Endodermal cell (in vitro differentiated cells): ENCODE data around the gene ANO3. TPM values are rescaled to one million over a fixed set of nuclear protein-coding genes. Genes with fewer than 3 reads are reported as not detected.

Experiments used
- DNase-seq: peaks from one replicate; pipeline ENCODE4 v3.0.0-alpha.2; 2017
- H3K27ac ChIP-seq: 2 replicates; pipeline ENCODE4 v1.5.1; 2013; ENCODE audit warnings: mild to moderate bottlenecking, low read depth, low read length, moderate library complexity
- H3K27me3 ChIP-seq: 2 replicates; pipeline ENCODE4 v1.6.1; 2013; ENCODE audit warnings: mild to moderate bottlenecking, low read length, moderate library complexity; ENCODE audit not compliant: insufficient read depth, control insufficient read depth, poor library complexity, severe bottlenecking
- H3K36me3 ChIP-seq: 2 replicates; pipeline ENCODE4 v1.7.0; 2013; ENCODE audit warnings: mild to moderate bottlenecking, low read length, moderate library complexity; ENCODE audit not compliant: control insufficient read depth, insufficient read depth
- H3K4me1 ChIP-seq: one replicate; pipeline ENCODE4 v1.7.0; 2013; ENCODE audit warnings: low read length; ENCODE audit not compliant: control insufficient read depth, insufficient read depth
- H3K4me3 ChIP-seq: 2 replicates; pipeline ENCODE4 v1.5.1; 2013; ENCODE audit warnings: mild to moderate bottlenecking, low read length, moderate library complexity
- H3K9ac ChIP-seq: 2 replicates; pipeline ENCODE4 v1.6.1; 2013; ENCODE audit warnings: mild to moderate bottlenecking, low read length, moderate library complexity; ENCODE audit not compliant: poor library complexity, severe bottlenecking; ENCODE audit errors: extremely low read depth
- H3K9me3 ChIP-seq: 2 replicates; pipeline ENCODE4 v1.6.1; 2013; ENCODE audit warnings: mild to moderate bottlenecking, low read length, moderate library complexity; ENCODE audit not compliant: control insufficient read depth
- H3K27ac Mint-ChIP-seq: 2 replicates; pipeline ENCODE4 v1.8.0; 2020; ENCODE audit warnings: mixed read lengths
- H3K27me3 Mint-ChIP-seq: 2 replicates; pipeline ENCODE4 v1.8.0; 2021; ENCODE audit warnings: mild to moderate bottlenecking, mixed read lengths; ENCODE audit not compliant: insufficient read depth
- H3K36me3 Mint-ChIP-seq: 2 replicates; pipeline ENCODE4 v1.8.0; 2020; ENCODE audit warnings: low read depth, mixed read lengths
- H3K4me1 Mint-ChIP-seq: 2 replicates; pipeline ENCODE4 v1.8.0; 2020; ENCODE audit warnings: mixed read lengths
- H3K4me3 Mint-ChIP-seq: 2 replicates; pipeline ENCODE4 v1.8.0; 2020; ENCODE audit warnings: mild to moderate bottlenecking, moderate library complexity, mixed read lengths
- H3K9me3 Mint-ChIP-seq: 2 replicates; pipeline ENCODE4 v1.8.0; 2020; ENCODE audit warnings: mild to moderate bottlenecking, mixed read lengths
- WGBS, 2 experiments: methylation state at CpG; one replicate each; pipeline versions ENCODE4 v1.1.5 to v1.1.7; 2013; ENCODE audit warnings: missing lambda C conversion rate in 2 of 2, mixed read lengths in 1 of 2; ENCODE audit not compliant: insufficient coverage in 1 of 2, insufficient read length in 1 of 2; 5-methylcytosine and 5-hydroxymethylcytosine counted together
- total RNA-seq, 2 donors: library from RNA; stranded (reverse); fragmentation: NEBNext Ultra II Directional in 1 of 2; extraction: Animal tissue kit (Norgen Biotek cat#: 25700) in 1 of 2; gene quantifications; 2 replicates in 1 of 2; 3 replicates in 1 of 2; pipeline ENCODE4 v1.2.1, GENCODE V29; 2021
- TF ChIP-seq, protein P1 (sequence below): fragments of 200-600 bp; sonication (generic); conservative IDR thresholded peaks from 2 replicates; pipeline ENCODE4 v1.5.0; 2021; ENCODE audit warnings: antibody characterized with exemption, mild to moderate bottlenecking

ANO3 gene
- total RNA-seq, 2 donors from 2014 or later, result not detected

DNA sequence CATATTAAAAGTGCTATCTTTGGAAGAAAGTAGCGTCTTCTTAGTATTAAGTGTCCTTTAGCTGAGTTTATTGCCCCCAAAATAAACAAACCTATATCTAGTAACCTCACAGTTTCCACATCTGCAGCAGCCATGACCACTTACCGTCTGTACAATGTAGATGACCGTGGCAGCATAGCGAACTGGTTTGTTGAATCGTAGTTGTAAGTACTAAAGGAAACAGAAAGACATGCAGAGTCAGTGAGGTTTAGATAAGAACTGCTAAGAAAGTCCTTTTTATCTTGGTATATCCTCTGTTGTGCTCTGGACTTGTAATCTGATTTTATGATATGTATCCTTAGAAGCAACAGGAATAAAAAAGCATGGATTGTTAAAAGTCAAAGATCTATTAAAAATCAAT, 380.6 kb downstream of the ANO3 start:
- 57 to 80% methylated on average over 1 to 4 of the region's 5 CpGs for WGBS, 2 experiments
- Histone ChIP-seq H3K4me1 (peaks cover 5% of the 10 kb centered on the region), H3K27ac (no peak overlapping the region), H3K36me3 (no peaks in the 10 kb centered on the region), H3K4me3 (no peak overlapping the region), H3K9ac (no peak overlapping the region), H3K9me3 (no peaks in the 10 kb centered on the region), H3K27me3 (peaks cover 8% of the 10 kb centered on the region)
- TF ChIP-seq, protein P1, sequence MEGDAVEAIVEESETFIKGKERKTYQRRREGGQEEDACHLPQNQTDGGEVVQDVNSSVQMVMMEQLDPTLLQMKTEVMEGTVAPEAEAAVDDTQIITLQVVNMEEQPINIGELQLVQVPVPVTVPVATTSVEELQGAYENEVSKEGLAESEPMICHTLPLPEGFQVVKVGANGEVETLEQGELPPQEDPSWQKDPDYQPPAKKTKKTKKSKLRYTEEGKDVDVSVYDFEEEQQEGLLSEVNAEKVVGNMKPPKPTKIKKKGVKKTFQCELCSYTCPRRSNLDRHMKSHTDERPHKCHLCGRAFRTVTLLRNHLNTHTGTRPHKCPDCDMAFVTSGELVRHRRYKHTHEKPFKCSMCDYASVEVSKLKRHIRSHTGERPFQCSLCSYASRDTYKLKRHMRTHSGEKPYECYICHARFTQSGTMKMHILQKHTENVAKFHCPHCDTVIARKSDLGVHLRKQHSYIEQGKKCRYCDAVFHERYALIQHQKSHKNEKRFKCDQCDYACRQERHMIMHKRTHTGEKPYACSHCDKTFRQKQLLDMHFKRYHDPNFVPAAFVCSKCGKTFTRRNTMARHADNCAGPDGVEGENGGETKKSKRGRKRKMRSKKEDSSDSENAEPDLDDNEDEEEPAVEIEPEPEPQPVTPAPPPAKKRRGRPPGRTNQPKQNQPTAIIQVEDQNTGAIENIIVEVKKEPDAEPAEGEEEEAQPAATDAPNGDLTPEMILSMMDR, result no peak
- H3K27me3 Mint-ChIP-seq, result peaks cover 3% of the 10 kb centered on the region
- H3K4me3 Mint-ChIP-seq, result no peak overlapping the region
- H3K27ac Mint-ChIP-seq, result no peak overlapping the region
- no peaks in the 10 kb centered on the region for H3K36me3 Mint-ChIP-seq
- peaks cover 13% of the 10 kb centered on the region for H3K4me1 Mint-ChIP-seq
- DNase-seq, result no peak
- no peaks in the 10 kb centered on the region for H3K9me3 Mint-ChIP-seq

Other genes starting within 250 kb of the ANO3 start
- gene MUC15, start 240.1 kb downstream of the ANO3 start, total RNA-seq, result not detected